Tibial nerve (tissue), 3 donors: Measurements from ENCODE around the gene MARCHF3.

Source experiments
- CTCF ChIP-seq, 5 experiments: fragments of 200-600 bp in 3 of 5; fragments of 450-650 bp in 2 of 5; sonication (generic) in 3 of 5; IDR thresholded peaks; one replicate each; pipeline ENCODE4 v1.5.1; 2016 to 2019; ENCODE audit warnings: antibody characterized with exemption in 5 of 5, mild to moderate bottlenecking in 3 of 5, moderate library complexity in 2 of 5
- POLR2A ChIP-seq, 2 donors: fragments of 450-650 bp; IDR thresholded peaks; one replicate each; pipeline ENCODE4 v1.6.1; 2017; ENCODE audit warnings: antibody characterized with exemption in 2 of 2, mild to moderate bottlenecking in 2 of 2, moderate library complexity in 2 of 2

GRCh38 chr5:127079994-127080491, 49.7 kb upstream of the MARCHF3 start:
- TF ChIP-seq POLR2A (IDR thresholded peaks at IDR 0.05) (no peak), CTCF (IDR thresholded peaks at IDR 0.05) (no peak)
